GM21529 (cell line): ENCODE data around the gene RASA4.
A peak's percentile ranks its signal among the peaks of the same experiment; 100 is the strongest.
"Not testable (repeated sequence)": the region's sequence is repeated elsewhere in the genome, so short reads cannot be mapped to it uniquely, and the experiment has no call there.

Experiments used
- ATAC-seq: cut with Tn5 transposase; IDR thresholded peaks from one replicate; pipeline ENCODE4 v1.9.1; 2021; ENCODE audit not compliant: unreplicated experiment

Gene RASA4

DNA sequence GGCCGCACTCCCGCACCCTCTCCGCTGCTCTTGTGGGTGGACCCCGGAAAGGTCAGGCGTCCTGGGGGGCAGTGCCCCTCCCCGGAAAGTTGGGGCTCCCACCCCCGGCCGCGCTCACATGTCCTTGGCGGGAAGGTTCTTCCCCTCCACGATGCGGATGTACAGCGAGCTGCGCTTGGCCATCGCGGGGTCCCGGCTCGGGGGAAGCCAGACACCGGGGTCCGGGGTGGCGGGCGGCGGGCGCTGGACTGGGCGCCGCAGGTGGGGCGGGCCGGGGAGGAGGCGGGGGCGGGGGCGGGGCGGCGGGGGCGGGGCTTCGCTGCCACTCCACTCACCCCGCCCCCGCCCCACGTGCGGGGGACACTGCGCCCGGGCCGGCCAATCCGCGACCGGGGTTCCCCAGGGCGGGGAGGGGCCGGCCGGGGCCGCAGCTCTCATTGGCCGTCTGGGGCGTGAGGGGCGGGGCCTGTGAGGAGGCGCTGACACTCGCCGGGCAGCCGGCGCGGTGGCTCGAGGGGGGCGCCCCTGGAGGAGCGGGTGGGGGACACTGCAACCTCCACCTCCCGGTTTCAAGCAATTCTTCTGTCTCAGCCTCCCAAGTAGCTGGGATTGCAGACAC lies at the start of gene RASA4:
Gene RASA4, minus strand, starts transcription at position 250 of the 619 bp plus-strand sequence. Its CDS starts 67 bp downstream, at position 183.
- ATAC-seq: peak; percentile 62

DNA sequence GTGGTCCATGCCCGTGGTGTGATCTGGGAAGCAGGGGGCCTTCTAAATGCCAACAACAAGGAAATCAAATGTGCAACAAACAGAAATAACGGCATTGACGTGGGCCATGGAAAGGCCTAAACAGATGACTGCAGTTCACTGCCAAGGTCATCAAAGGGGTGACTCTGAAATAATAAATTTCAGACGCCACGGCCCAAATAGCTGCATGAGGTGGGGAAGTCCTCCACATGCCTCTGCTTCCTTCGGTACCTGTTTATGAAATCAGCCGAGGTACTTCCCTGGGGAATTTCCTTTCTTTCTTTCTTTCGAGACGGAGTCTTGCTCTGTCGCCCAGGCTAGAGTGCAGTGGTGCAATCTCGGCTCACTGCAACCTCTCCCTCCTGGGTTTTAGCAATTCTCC lies 48.2 kb upstream of the RASA4 start:
- ATAC-seq: not testable (repeated sequence)

DNA sequence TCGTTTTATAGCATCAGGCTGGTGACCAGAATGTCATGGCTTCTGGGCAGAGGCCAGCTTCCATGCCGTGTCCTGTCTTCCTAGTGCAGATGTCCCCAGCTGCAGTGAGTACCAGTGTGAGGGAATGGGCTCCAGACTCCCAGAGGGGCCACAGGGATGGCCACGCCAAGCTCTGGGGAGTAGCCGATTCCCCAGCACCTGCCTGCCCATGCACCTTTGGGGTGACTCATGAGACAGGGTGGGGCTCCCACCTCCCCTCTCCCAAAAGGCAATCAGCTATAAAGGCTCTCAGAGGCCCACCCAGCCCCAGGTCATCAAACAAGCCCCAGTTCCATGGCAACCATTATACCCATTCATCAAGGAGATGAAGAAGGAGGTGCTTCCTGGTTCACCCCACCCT lies 33.4 kb upstream of the RASA4 start, which contains the start of gene SPDYE2B:
Gene SPDYE2B, plus strand, starts transcription at position 396 of the 400 bp plus-strand sequence. CDS start 2,030 bp downstream, outside the sequence.
- not testable (repeated sequence) for ATAC-seq

DNA sequence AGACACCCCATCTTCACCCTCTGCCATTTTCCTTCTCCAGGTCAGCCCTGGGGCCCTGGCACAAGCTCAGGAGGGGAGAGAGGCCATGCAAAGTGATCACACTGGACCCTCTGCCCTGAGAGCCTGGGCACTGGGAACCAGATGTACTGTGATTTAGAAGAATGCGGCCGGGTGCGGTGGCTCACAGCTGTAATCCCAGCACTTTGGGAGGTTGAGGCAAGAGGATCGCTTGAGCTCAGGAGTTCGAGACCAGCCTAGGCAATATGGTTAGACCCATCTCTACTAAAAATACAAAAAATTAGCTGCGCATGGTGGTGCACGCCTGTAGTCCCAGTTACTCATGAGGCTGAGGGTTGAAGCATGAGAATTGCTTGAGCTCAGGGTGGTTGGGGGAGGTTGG lies 31.3 kb upstream of the RASA4 start:
- not testable (repeated sequence) for ATAC-seq

DNA sequence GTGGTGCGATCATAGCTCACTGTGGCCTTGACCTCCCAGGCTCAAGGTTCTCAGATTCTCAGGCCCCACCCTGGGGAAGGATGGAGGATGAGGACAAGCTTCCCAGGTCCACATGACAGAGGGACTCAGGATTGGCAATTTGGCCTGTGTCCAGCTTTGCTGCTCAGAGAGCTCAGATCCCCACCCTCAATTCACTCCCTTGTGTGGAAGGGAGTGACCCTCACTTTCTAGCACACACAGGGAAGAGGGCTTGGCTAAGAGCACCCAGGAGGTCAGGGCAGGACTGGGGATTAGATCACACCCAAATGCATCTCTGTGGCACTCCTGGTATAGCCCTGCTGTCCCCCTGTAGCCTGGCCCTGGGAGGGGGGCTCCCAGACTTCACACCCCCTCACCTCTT lies 26.8 kb upstream of the RASA4 start:
- ATAC-seq: not testable (repeated sequence)

DNA sequence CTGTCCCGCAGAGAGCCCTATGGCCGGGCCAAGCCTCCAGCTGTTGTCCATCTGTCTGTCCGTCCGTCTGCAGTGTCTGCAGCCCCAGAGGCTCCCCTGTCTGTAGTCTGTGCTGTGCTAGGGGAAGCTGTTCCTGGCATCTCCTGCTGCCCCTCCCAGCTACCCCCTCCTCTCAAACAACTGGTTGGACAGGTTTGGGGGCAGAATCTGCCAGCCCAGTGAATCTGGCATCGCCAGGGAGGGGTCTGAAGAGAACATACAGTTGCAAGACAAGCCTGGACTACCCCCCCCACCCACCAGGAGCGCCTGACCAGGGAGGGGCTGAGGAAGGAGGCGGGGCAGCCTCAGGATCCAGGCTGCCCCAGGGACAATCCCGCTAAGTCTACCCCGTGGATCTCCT lies 26.1 kb upstream of the RASA4 start, which contains the start of gene UPK3BL1:
Gene UPK3BL1, minus strand, starts transcription at position 101 of the 400 bp plus-strand sequence. Its CDS starts 50 bp downstream, at position 51.
- not testable (repeated sequence) for ATAC-seq

DNA sequence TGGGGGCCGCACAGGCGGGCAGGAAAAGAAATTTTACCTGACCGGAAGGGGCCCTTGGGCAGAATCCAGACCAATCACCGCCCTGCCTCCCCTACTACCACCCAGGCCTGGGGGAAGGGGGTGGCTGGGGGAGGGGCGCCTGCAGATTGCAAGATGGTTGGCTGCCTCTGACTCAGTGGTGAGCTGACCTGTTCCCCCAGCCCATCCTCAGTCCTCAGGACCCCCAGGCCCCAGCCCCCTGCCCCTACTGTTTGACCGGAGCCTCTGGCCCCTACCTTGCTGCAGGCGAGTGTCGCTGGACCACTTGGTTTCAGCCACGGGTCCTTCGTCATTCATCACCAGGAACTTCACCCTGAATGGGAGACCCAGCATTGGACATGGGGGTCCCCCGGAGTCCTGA lies 22.3 kb upstream of the RASA4 start:
- ATAC-seq: not testable (repeated sequence)

DNA sequence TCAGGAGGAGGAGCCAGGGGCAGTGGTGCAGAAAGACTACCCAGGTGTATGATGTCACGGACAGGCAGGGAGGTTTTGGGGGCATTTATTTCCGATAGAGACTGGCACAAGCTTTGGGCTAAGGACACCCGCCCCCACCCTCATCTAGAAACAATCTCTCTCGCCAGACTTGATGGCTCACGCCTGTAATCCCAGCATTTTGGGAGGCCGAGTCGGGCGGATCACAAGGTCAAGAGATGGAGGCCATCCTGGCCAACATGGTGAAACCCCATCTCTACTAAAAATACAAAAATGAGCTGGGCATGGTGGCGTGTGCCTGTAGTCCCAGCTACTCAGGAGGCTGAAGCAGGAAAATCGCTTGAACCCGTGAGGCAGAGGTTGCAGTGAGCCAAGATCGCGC lies 20.4 kb upstream of the RASA4 start:
- ATAC-seq: not testable (repeated sequence)

DNA sequence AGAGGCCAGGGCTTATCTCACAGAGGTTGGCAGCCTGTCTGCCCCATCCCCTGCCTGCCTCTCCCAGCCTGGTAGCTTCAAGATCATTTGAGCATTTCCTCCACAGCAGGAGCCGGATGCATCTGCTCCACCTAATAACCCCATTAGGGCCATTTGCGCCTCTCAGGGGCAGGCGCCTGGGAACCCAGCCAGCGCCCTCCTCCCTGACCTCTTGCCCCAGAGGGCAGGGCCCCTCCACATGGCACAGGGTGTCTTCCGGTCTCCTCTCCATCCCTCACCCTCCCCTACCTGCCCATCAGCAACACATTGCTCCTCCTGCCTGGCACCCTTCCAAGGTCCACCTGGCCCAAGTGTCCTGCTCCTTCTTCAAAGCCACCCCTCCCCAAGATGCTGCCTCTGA lies 18.8 kb upstream of the RASA4 start:
- not testable (repeated sequence) for ATAC-seq

DNA sequence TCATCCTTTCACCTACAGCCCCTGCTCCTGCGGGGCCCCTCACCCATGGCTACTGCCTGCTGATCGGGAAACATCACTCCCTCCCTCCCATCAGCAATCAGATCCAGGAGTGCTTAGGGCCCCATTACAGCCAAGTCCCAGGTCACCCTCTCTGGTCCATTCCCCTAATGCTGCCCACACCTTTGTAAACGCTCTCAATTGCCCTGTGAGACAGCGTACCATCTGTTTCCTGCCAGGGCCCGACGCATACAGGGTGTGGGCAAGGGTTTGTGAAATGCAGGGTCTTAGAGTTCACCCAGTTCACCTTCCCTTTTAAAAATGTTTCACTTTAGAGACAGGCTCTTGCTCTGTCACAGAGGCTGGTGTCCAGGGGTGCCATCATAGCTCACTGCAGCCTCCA lies 17.7 kb upstream of the RASA4 start:
- not testable (repeated sequence) for ATAC-seq

DNA sequence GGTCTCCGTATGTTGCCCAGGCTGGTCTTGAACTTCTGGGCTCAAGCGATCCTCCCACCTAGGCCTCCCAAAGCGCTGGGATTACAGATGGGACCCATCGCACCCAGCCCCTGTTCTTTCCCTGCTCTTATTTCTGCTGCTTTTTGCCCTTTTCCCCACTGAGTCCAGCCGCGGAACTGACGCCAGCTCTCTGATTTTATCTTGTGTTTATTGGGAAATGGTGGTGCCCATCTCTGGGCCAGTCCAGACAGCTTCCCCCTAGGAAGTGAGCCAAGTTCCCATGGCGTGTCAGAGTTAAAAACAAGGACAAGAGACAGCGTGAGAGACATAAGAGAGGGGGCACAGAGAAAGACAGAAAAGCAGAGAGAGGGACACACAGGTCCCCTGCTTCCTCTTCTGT lies 14.1 kb upstream of the RASA4 start:
- ATAC-seq: not testable (repeated sequence)

DNA sequence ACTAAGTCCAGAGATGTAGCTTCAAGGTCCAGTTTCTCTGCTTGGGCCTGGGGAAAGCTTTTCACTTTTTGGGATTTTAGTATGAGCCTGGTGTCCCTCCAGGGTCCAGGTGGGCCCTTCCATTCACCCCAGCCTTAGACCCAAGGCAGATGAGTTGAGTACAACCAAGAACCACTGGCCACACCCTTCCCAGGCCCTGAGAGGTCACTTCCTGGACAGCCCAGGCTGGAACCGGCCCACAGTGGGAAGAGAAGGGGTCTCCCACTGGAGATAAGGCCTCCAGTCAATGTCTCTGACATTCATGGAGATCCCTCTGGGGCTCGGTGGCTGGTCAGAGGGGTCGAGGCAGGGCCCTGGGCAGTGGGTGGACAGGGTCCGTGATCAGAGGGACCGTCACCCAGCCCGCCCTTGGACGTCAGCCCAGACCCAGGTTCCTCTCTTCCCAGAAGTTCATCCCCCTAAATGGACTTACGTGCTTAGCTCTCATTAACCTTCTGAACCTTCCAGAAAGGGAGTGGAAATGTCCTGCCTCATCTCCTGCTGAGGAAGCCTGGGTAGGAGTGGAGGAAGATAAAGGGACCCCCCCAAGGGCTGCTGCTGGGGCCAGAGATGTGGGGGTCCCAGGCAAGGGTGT lies 10.8 kb upstream of the RASA4 start:
- not testable (repeated sequence) for ATAC-seq

DNA sequence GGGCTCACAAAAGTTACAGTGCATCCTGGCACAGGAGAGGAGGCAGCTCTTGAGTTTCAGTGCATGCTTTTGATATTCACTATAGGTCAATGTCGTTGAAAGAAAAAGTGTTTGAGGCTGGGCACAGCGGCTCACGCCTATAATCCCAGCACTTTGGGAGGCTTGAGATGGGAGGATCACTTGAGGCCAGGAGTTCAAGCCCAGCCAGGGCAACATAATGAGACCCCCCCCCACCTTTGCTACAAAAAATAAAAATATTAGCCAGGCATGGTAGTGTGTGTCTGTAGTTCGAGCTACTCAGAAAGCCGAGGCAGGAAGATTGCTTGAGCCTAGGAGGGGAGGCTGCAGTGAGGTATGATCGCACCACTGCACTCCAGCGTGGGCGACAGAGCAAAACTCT lies 1.6 kb upstream of the RASA4 start:
- ATAC-seq: not testable (repeated sequence)

DNA sequence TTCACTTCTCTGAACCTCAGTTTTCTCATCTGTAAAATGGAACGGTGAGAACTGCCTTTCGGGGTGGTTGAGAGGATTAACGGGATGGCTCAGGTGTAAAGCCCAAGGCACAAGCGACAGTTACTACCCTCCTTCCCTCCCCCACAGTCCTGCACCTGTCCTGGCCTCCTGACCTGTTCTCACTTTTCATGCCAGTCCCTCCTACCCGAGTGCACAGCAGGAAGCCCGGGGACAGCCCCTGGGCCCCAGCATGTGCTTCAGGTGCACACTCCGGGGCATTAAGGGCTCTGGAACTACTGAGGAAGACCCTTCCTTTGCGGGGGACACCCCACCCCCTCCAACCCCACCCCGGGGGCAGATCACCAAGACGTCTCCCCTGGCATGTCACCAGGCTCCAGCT lies 626 bp downstream of the RASA4 start:
- peak; percentile 17 for ATAC-seq

- not testable (repeated sequence) for ATAC-seq
These were observed 1.7 kb downstream of the RASA4 start for GRCh38 chr7:102614873-102615272.

GRCh38 chr7:102614346-102614697 lies 2.2 kb downstream of the RASA4 start:
- peak; percentile 14 for ATAC-seq

GRCh38 chr7:102613575-102614345 lies 2.8 kb downstream of the RASA4 start:
- ATAC-seq: peak; percentile 65

GRCh38 chr7:102611675-102612325 lies 4.8 kb downstream of the RASA4 start:
- ATAC-seq: not testable (repeated sequence)

GRCh38 chr7:102611013-102611674 lies 5.4 kb downstream of the RASA4 start:
- ATAC-seq: peak; percentile 39

DNA sequence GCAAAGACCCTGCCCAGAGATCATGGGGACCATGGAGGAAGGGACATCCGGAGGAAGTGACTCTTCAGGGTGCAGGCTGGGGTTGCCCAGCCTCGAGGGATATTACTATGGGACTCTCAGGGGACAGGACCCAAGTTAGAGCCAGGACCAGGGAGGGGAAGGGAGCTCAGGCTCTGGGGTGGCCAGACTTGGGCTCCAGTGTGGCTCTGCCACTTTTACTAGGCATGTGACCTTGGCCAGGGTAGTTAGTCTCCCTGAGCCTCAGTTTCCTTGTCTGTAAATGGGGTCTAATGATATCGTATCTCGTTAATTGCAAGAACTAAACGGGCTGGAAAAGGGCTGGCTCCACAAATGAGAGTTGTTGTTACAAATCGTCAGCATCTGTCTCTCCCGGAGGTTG lies 6.1 kb downstream of the RASA4 start:
- not testable (repeated sequence) for ATAC-seq

DNA sequence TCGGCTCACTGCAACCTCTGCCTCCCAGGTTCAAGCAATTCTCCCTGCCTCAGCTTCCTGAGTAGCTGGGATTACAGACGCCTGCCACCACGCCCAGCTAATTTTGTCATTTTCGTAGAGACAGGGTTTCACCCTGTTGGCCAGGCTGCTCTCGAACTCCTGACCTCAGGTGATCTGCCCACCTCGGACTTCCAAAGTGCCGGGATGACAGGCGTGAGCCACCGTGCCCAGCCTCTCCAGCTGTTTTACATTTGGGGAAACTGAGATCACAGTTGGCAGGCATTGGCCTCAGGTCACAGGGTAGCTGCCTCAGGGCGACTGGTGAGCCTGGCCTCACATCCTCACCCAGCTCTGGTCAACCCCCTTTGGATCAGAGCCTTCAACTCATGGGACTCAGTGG lies 6.8 kb downstream of the RASA4 start:
- not testable (repeated sequence) for ATAC-seq
